ENCODE data around the gene TNIP3.
"Not testable (repeated sequence)": the region's sequence is repeated elsewhere in the genome, so short reads cannot be mapped to it uniquely, and the experiment has no call there.

Gene TNIP3

GRCh38 chr4:121176082-121176934 is 12.2 kb upstream of the TNIP3 start:
- DNase-seq = no peak

- DNase-seq = not testable (repeated sequence)
Observed at GRCh38 chr4:121171477-121171876, 7.4 kb upstream of the TNIP3 start.

DNA sequence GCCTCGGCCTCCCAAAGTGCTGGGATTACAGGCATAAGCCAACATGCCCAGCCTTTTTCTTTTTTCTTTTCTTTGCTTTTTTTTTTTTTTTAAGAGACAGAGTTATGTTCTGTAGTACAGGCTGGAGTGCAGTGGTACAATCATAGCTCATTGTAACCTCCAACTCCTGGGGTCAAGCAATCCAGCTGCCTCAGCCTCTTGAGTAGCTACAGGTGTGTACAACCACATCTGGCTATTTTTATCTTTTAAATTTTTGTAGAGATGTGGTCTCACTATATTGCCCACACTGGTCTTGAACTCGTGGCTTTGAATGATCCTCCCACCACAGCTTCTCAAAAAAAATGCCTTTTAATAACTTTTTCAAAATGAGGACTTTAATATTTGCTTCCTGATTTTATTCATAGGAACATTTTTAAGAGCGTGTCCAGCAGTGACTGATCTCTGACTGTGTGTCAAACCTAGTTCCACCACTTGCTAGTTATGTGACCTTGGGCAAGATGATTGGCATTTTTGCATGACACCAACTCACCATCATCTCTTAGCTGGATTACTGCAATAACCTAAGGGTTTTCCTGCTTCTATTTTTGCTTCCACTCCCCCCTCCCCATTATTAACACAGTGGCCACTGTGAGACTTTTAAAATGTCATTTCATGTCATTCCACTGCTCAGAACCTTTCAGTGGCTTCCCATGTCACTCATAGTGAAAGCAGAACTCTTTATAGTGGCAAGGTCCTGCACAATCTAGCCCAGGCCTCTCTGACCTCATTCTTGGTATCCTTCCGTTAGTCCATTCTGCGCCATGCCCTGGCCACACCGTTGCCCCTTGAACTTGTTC is 4.5 kb upstream of the TNIP3 start:
- DNase-seq = no peak

- DNase-seq = no peak
Observed at GRCh38 chr4:121166976-121167375, 2.9 kb upstream of the TNIP3 start.

- DNase-seq = no peak
Observed at GRCh38 chr4:121165206-121165605, 1.1 kb upstream of the TNIP3 start.

GRCh38 chr4:121156822-121157769 is 7.0 kb downstream of the TNIP3 start:
- no peak for DNase-seq

GRCh38 chr4:121155893-121156292 is 8.2 kb downstream of the TNIP3 start:
- no peak for DNase-seq

DNA sequence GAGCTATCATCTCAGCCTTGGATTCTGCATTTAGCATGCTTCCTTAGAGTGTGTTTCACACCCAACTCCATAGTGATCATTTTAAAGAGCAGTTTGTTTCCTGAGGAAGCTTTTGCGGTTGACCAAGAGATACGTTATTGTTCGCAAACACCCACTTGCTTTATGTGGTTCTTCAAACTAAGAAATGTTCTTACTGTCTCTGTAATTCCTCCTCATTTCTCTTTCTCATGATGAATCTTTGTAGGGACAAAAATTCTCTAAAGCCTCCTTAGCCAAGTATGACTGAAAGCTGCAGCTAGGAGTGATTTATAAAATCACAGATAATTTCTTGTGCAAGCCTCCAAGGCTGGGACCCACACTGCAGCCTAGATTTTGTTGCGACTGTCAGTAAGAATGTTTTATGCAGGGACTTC is 10.0 kb downstream of the TNIP3 start:
- DNase-seq = no peak

- DNase-seq = no peak
Observed at GRCh38 chr4:121151942-121152341, 12.2 kb downstream of the TNIP3 start.

- DNase-seq = no peak
Observed at GRCh38 chr4:121150486-121150885, 13.6 kb downstream of the TNIP3 start.

- DNase-seq = no peak
Observed at GRCh38 chr4:121150003-121150402, 14.1 kb downstream of the TNIP3 start.

GRCh38 chr4:121148621-121149020 is 15.5 kb downstream of the TNIP3 start:
- no peak for DNase-seq

GRCh38 chr4:121148000-121148399 is 16.1 kb downstream of the TNIP3 start:
- DNase-seq = no peak

DNA sequence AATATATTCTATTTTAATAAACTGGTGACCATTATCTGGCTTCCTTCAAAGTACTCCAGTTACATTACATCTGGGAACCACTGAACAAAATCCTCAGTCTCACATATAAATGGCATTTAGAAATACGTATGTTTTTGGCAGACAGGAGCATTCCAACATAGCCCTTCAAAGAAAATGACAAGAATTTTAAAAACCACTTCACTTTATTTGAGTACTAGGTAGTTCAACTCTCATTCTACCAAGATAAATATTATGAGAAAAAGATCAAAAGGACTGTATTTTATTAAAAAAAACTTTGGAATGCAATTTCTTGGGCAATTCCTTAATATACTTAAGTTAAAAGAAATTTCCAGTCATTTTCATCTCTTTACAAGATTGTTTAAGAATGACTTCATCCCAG is 17.6 kb downstream of the TNIP3 start:
- DNase-seq = no peak

- DNase-seq = no peak
Observed at GRCh38 chr4:121145430-121145829, 18.7 kb downstream of the TNIP3 start.

- DNase-seq = no peak
Observed at GRCh38 chr4:121144021-121144420, 20.1 kb downstream of the TNIP3 start.

GRCh38 chr4:121143131-121143530 is 21.0 kb downstream of the TNIP3 start:
- DNase-seq = no peak

GRCh38 chr4:121140716-121141460 is 23.2 kb downstream of the TNIP3 start:
- no peak for DNase-seq

DNA sequence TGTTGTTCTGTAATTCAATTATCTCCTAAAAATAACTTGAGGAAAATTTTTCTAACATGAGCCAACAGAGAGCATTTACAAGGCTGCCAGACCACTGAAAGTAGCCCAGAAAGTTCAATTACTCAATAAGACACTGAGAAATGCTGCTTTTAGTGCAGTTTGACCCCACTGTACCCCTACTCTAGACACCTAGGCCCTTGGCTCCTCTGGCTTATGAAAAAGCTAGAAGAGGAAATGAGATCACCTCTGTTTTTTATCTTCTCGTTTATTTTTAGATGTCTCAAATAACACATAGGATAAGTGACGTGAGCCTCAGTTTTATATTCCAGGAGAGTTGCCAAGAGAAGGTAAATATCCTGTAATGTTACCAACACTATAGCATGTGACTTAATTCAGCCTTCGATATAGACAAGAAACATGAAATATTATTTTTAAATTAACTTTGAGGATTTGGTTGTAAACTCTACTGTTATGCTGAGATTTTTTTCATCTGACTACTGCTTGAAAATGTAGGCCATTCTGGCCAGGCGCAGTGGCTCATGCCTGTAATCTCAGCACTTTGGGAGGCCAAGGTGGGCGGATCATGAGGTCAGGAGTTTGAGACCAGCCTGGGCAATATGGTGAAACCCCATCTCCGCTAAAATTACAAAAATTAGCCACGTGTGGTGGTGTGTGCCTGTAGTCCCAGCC is 24.4 kb downstream of the TNIP3 start:
- no peak for DNase-seq

GRCh38 chr4:121138039-121138825 is 25.9 kb downstream of the TNIP3 start:
- no peak for DNase-seq

GRCh38 chr4:121130326-121130660 is 33.8 kb downstream of the TNIP3 start:
- DNase-seq = no peak

Data from GF-D8 (cell line).